Central memory CD8-positive, alpha-beta T cell (primary cell): ENCODE results near the gene RBM20.
"Not testable (repeated sequence)": the region's sequence is repeated elsewhere in the genome, so short reads cannot be mapped to it uniquely, and the experiment has no call there.

ENCODE experiments used
- ATAC-seq: fragments of 150-1000 bp; cut with Tn5 transposase; replicated peaks from 2 replicates; pipeline ENCODE4 v1.10.0; 2022; ENCODE audit warnings: mild to moderate bottlenecking, moderate FRiP score, moderate number of reproducible peaks; ENCODE audit not compliant: poor library complexity, severe bottlenecking; ENCODE audit errors: extremely low read depth
- DNase-seq, 2 donors: peaks; one replicate each; pipeline ENCODE4 v3.0.0; 2021; ENCODE audit warnings: low spot score in 2 of 2
- H3K27ac Mint-ChIP-seq: one replicate; pipeline ENCODE4 v1.8.0; 2022; ENCODE audit warnings: low read depth, mild to moderate bottlenecking, moderate library complexity, mixed read lengths
- H3K27me3 Mint-ChIP-seq: one replicate; pipeline ENCODE4 v1.8.0; 2022; ENCODE audit warnings: mixed read lengths
- H3K36me3 Mint-ChIP-seq: one replicate; pipeline ENCODE4 v1.8.0; 2022; ENCODE audit warnings: mild to moderate bottlenecking, moderate library complexity, mixed read lengths; ENCODE audit not compliant: insufficient read depth
- H3K4me1 Mint-ChIP-seq: one replicate; pipeline ENCODE4 v1.8.0; 2022; ENCODE audit warnings: mixed read lengths
- H3K4me3 Mint-ChIP-seq: one replicate; pipeline ENCODE4 v1.8.0; 2022; ENCODE audit warnings: mild to moderate bottlenecking, moderate library complexity, mixed read lengths
- H3K9me3 Mint-ChIP-seq: one replicate; pipeline ENCODE4 v1.8.0; 2022; ENCODE audit warnings: mixed read lengths

The RBM20 gene

DNA sequence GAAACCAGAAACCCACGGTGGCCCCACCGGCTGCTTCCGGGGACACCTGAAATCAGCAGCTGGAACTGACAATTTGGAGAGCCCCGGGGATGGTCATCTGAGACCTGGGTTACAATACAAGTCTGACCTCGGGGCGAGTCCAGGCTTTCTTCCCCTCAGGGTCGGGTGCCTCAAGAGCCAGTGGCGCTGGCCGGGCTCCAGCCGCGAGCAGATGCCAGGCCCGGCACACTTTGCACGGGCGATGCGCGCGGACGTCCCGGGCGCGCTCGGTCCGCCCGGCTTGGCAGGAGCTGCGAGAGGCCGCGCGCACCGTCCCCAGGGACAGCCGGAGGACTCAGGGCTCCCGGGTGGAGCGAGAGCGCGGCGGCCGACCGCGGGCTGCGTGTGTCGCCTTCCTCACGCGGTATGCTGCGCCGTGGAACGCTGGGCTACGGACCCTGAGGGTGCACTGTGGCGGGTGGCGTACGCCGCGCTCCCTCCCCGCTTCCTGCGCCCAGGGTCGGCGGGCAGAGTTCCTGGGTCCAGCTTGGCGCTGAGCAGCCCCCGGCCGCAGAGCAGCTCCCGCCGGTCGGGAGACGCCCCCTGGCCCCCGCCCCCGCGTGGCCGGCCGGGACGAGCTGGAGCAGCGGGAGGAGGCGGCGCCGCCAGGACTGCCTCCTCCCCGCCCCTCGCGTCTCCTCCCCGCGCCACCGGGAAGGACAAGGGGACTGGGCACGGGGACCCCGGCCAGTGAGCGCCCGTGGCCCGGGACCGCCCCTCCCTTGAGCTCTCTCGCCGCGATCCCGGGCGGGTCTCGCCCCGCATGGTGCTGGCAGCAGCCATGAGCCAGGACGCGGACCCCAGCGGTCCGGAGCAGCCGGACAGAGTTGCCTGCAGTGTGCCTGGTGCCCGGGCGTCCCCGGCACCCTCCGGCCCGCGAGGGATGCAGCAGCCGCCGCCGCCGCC is at the start of gene RBM20:
Gene RBM20 (plus strand): TSS at position 684 of the 945 bp plus-strand sequence. CDS start 119 bp downstream, at position 803.
- Mint-ChIP-seq H3K36me3 (peaks cover 3% of the 10 kb centered on the region), H3K27ac (no peak within 1 kb of the TSS), H3K4me1 (peaks cover 23% of the 10 kb centered on the region), H3K9me3 (no peaks in the 10 kb centered on the region), H3K27me3 (peaks cover 68% of the 10 kb centered on the region), H3K4me3 (peak within 1 kb of the TSS; percentile 68)
- no peak for DNase-seq
- peak; percentile 31 for ATAC-seq

DNA sequence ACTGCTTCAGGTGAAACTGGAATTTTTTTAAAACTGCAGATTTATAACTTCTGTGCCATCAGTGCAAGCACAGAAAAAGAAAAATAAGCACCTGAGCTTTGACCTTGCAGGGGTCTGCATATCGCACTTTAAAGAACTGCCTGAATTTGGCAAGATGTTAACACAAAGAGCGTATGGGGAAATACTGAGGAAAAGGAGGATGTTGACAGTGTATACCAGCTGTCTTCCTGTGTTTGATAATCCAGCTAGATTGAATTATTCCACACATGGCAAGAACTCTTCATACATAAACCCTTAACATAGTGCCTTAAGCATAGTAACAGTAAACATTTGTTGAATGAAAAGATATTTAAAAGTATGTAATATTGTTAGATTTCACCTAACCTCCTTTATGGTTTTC is 46.7 kb upstream of the RBM20 start:
- DNase-seq, result no peak
- peaks cover 62% of the 10 kb centered on the region for H3K36me3 Mint-ChIP-seq
- H3K27me3 Mint-ChIP-seq, result no peaks in the 10 kb centered on the region
- no peak for ATAC-seq
- no peaks in the 10 kb centered on the region for H3K4me1 Mint-ChIP-seq
- no peak overlapping the region for H3K4me3 Mint-ChIP-seq
- no peaks in the 10 kb centered on the region for H3K9me3 Mint-ChIP-seq
- no peak overlapping the region for H3K27ac Mint-ChIP-seq

DNA sequence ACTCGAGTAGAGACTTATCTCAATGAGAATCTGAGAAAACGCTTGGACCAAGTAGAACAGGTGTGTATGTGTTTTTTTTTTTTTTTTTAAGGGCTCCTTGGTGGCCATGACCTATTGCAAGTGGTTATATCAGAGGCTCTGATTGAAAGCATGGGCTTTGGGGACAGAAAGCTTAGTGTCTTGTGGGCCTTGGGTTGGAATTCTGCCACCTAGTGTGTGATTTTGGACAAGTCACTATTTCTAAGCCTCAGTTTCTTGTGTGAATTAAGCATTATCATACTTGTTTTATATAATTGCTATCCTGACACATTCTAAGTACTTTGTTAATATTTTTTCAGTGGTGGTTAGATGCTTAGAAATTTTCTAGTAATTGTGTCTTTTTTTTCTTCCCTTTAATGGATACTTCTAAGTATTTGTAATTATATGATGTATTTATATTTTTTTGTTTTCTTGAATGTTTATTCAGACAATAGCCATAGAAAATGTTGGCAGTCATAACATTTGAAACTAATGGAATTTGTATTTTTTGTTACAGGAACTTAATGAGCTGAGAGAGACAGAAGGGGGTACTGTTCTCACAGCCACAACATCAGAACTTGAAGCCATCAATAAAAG is 43.5 kb upstream of the RBM20 start:
- Mint-ChIP-seq H3K4me1 (no peaks in the 10 kb centered on the region), H3K4me3 (no peak overlapping the region), H3K9me3 (no peaks in the 10 kb centered on the region), H3K36me3 (peaks cover 59% of the 10 kb centered on the region), H3K27me3 (no peaks in the 10 kb centered on the region), H3K27ac (no peak overlapping the region)
- peak; percentile 32 for ATAC-seq
- DNase-seq, result no peak

DNA sequence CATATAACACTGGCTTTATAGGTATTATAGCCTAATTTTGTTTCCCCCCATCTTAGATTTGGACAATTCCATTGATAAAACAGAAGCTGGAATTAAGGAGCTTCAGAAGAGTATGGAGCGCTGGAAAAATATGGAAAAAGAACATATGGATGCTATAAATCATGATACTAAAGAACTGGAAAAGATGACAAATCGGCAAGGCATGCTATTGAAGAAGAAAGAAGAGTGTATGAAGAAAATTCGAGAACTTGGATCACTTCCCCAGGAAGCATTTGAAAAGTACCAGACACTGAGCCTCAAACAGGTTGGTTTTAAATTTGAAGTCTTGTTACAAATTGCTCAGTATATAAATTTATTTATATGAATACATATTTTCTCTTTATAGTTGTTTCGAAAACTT is 42.6 kb upstream of the RBM20 start:
- Mint-ChIP-seq H3K4me1 (no peaks in the 10 kb centered on the region), H3K27ac (no peak overlapping the region), H3K9me3 (no peaks in the 10 kb centered on the region), H3K36me3 (peaks cover 59% of the 10 kb centered on the region), H3K27me3 (no peaks in the 10 kb centered on the region), H3K4me3 (no peak overlapping the region)
- ATAC-seq, result no peak
- DNase-seq, result no peak

DNA sequence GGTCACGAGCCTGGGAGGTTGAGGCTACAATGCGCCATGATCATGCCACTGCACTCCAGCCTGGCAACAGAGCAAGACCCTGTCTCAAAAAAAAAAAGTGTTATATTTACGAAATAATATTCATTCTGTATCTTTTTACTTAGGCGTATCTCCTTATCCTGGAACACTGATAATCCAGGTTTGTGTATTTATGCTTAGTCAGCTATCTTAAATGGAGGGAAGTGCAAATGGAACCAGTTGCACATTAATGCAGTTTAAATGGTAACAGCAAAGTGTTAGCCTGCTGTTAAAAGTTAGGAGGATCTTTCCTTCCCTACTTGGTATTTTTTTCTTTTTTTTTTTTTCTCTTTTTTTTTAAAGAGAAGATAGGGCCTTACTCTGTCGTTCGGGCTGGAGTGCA is 36.0 kb upstream of the RBM20 start:
- H3K36me3 Mint-ChIP-seq, result peaks cover 22% of the 10 kb centered on the region
- H3K27ac Mint-ChIP-seq, result no peak overlapping the region

DNA sequence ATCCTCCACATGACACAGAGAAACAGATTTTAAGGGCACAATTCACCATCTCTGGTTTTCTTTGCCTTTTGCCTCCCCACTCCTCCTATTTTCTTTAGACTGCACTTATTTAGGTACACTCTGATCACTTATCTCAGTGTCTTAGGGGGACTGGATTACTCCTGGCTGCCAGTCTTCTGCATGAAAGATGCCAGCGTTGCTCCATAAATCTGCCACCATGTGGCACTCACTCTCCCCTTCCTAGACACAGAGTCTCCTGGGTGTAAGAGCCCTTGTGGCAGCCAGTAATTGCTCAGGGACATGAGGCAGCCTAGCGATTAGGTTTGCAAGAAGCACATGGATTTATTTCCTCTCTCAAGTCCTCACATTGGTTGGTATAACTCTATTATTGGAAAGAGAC is 34.5 kb upstream of the RBM20 start:
- no peak for DNase-seq

More for the DNA sequence above, 36.0 kb upstream of the RBM20 start:
- H3K4me3 Mint-ChIP-seq, result no peak overlapping the region
- ATAC-seq, result no peak
- no peaks in the 10 kb centered on the region for H3K4me1 Mint-ChIP-seq
- H3K9me3 Mint-ChIP-seq, result no peaks in the 10 kb centered on the region
- DNase-seq, result no peak
- H3K27me3 Mint-ChIP-seq, result no peaks in the 10 kb centered on the region

DNA sequence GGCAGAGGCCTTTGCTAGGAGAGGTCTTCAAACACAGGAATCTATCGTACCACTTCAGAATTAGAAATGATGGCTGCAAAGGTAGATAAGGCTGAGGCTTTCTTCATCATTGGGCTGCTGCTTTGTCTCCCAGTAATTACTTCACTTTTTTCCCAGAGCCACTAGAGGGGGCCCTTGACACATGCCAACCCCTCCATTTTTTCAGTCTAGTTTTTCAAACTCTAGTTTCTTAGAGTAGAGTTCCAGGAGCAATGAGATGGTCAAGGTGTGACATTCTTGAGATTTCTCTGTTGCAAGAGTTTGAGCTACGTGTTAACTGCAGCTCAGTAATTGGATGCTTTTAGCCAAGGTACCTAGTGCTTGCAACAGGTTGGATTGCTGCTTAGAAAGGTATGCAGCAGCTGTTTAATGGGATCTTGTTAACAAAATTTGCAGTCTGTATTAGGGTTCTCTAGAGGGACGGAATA is 33.8 kb upstream of the RBM20 start:
- Mint-ChIP-seq H3K27me3 (no peaks in the 10 kb centered on the region), H3K27ac (no peak overlapping the region)
- ATAC-seq, result no peak

More for the DNA sequence above, 34.5 kb upstream of the RBM20 start:
- Mint-ChIP-seq H3K27me3 (no peaks in the 10 kb centered on the region), H3K4me3 (no peak overlapping the region), H3K36me3 (peaks cover 15% of the 10 kb centered on the region), H3K27ac (no peak overlapping the region), H3K9me3 (no peaks in the 10 kb centered on the region), H3K4me1 (no peaks in the 10 kb centered on the region)
- no peak for ATAC-seq

DNA sequence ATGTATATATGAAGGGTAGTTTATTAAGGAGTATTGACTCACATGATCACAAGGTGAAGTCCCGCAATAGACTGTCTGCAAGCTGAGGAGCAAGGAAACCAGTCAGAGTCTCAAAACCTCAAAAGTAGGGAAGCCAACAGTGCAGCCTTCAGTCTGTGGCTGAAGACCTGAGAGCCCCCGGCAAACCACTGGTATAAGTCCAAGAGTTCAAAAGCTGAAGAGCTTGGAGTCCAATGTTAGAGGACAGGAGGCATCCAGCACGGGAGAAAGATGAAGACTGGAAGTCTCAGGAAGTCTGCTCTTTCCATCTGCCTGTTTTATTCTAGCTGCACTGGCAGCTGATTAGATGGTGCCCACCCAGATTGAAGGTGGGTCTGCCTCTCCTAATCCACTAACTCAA is 33.4 kb upstream of the RBM20 start:
- not testable (repeated sequence) for H3K4me1 Mint-ChIP-seq, H3K27me3 Mint-ChIP-seq, DNase-seq, H3K27ac Mint-ChIP-seq, H3K9me3 Mint-ChIP-seq, H3K36me3 Mint-ChIP-seq, ATAC-seq, H3K4me3 Mint-ChIP-seq

More for the DNA sequence above, 33.8 kb upstream of the RBM20 start:
- H3K4me1 Mint-ChIP-seq, result no peaks in the 10 kb centered on the region
- DNase-seq, result peak; percentile 27 to 41
- no peaks in the 10 kb centered on the region for H3K9me3 Mint-ChIP-seq
- no peak overlapping the region for H3K4me3 Mint-ChIP-seq
- H3K36me3 Mint-ChIP-seq, result peaks cover 8% of the 10 kb centered on the region

DNA sequence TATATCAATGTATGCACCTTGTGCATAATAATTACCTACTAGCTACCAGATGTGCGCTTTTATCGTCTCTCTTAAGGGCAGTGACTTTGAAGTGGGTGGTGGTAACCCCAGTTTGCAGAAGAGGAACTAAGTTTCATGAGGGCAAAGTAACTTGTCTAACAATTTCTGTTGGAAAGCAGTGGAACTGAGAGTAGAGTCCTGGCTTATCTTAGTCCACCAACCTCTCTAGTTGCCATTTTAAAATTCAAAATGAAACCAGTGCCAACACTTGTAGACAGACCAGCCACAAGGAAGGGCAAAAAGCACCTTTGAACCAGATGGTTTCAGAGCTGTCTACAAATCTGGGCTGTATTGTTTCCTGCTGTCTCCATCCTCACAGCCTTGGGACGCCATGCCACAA is 32.0 kb upstream of the RBM20 start:
- H3K4me1 Mint-ChIP-seq, result no peaks in the 10 kb centered on the region
- H3K27me3 Mint-ChIP-seq, result no peaks in the 10 kb centered on the region
- H3K4me3 Mint-ChIP-seq, result no peak overlapping the region
- DNase-seq (no peak), ATAC-seq (peak; percentile 27)
- no peaks in the 10 kb centered on the region for H3K9me3 Mint-ChIP-seq
- H3K36me3 Mint-ChIP-seq, result peaks cover 4% of the 10 kb centered on the region
- no peak overlapping the region for H3K27ac Mint-ChIP-seq

DNA sequence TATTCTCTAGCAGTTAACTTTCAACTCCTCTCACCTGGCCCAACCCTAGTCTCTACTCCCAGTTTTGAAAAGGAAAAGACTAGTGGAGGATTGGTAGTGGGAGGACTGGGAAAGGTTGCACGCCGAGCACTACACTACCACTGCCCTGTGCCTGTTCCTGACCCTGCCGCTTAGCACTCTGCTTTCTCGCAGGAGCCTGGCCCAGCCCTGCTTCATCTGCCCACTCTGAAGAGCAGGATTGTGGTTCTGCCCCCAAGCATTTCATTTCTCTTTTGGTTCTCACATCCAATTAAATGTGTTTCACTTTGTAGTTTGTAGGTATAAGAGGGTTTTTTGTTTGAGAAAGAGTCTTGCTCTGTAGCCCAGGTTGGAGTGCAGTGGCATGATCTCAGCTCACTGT is 31.5 kb upstream of the RBM20 start:
- Mint-ChIP-seq H3K4me1 (no peaks in the 10 kb centered on the region), H3K27ac (no peak overlapping the region), H3K9me3 (no peaks in the 10 kb centered on the region), H3K36me3 (peaks cover 3% of the 10 kb centered on the region), H3K27me3 (no peaks in the 10 kb centered on the region), H3K4me3 (no peak overlapping the region)
- no peak for ATAC-seq
- no peak for DNase-seq

DNA sequence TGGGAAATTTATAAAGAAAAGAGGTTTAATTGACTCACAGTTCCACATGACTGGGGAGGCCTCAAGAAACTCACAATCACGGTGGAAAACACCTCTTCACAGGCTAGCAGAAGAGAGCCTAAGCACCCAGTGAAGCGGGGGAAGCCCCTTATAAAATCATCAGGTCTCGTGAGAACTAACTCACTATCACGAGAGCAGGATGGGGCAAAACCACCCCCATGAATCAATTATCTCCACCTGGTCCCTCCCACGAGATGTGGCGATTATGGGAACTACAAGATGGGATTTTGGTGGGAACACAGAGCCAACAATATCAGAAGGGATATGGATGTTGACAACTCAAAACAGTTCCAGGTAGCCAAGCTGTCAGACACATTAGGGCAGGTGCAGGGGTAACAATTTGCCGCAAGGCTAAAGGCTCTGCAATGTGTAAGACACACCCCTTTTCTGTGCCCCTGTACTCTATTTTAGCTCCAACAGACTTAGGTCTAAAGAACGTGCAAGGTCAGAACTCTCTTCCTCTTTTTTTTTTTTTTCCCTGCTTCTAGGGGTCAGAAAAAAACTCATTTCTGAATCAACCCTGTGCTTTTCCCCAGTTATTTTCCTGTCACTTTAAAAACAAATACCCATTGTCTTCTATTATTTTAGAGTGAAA is 30.7 kb upstream of the RBM20 start:
- H3K4me3 Mint-ChIP-seq, result no peak overlapping the region
- H3K9me3 Mint-ChIP-seq, result no peaks in the 10 kb centered on the region
- H3K36me3 Mint-ChIP-seq, result no peaks in the 10 kb centered on the region
- no peak overlapping the region for H3K27ac Mint-ChIP-seq
- ATAC-seq (peak; percentile 26), DNase-seq (no peak)
- H3K4me1 Mint-ChIP-seq, result no peaks in the 10 kb centered on the region
- no peaks in the 10 kb centered on the region for H3K27me3 Mint-ChIP-seq

DNA sequence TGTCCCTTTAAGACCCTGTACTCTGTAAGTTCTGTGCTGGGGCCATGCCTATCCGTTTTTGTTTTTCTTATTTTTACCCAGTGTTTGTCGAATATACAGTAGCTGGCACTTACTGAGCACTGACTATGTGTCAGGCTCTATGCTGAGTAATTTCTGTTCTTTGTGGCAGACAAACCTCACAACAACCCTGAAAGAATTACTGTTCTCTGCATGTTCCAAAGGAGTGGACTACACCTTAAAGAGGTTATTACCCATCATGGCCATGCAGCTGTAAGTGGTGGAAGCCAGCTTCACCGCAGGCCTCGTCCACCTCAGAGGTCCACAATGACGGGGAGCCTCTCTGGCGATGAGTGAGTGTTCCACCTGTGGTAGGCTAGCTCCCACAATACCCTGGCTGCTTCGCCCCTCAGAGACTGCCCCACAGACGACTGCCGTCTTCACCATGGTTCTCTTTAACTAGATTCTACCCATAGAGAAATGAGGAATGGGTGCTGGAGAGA is 30.1 kb upstream of the RBM20 start:
- Mint-ChIP-seq H3K9me3 (no peaks in the 10 kb centered on the region), H3K4me3 (no peak overlapping the region), H3K27ac (no peak overlapping the region), H3K36me3 (no peaks in the 10 kb centered on the region), H3K4me1 (no peaks in the 10 kb centered on the region), H3K27me3 (no peaks in the 10 kb centered on the region)
- no peak for DNase-seq
- no peak for ATAC-seq
